CD4-positive, CD25-positive, alpha-beta regulatory T cell (primary cell): ENCODE results near the gene EXOC5. TPM values are rescaled to one million over a fixed set of nuclear protein-coding genes. Genes with fewer than 3 reads are reported as not detected.
"Not testable (repeated sequence)": the region's sequence is repeated elsewhere in the genome, so short reads cannot be mapped to it uniquely, and the experiment has no call there.

Experiments used
- ATAC-seq, 2 donors: fragments of 150-1000 bp; cut with Tn5 transposase; one replicate each; pipeline ENCODE4 v1.10.0; 2021; ENCODE audit warnings: low read depth in 2 of 2, moderate number of reproducible peaks in 2 of 2, moderate library complexity in 1 of 2
- DNase-seq, 3 donors: peaks; one replicate each; pipeline versions ENCODE4 v3.0.0 to v3.0.0-alpha.2; 2012 to 2022; ENCODE audit warnings: mixed read lengths in 1 of 3
- H3K27ac ChIP-seq: one replicate; pipeline ENCODE4 v1.7.0; 2013; ENCODE audit warnings: mild to moderate bottlenecking, low read length; ENCODE audit not compliant: insufficient read depth, poor library complexity, severe bottlenecking
- H3K27me3 ChIP-seq: one replicate; pipeline ENCODE4 v1.7.0; 2013; ENCODE audit warnings: low read length; ENCODE audit not compliant: control insufficient read depth, insufficient read depth
- H3K36me3 ChIP-seq: one replicate; pipeline ENCODE4 v1.7.0; 2013; ENCODE audit warnings: mild to moderate bottlenecking, low read length, moderate library complexity; ENCODE audit not compliant: control insufficient read depth, insufficient read depth
- H3K4me1 ChIP-seq: 2 replicates; pipeline ENCODE4 v1.7.0; 2013; ENCODE audit warnings: mild to moderate bottlenecking, low read length; ENCODE audit not compliant: insufficient read depth, control insufficient read depth, poor library complexity, severe bottlenecking
- H3K4me3 ChIP-seq: one replicate; pipeline ENCODE4 v1.7.0; 2013; ENCODE audit warnings: low read depth, mild to moderate bottlenecking, low read length, moderate library complexity
- H3K9me3 ChIP-seq, 2 experiments: 1 replicate in 1 of 2; 2 replicates in 1 of 2; pipeline ENCODE4 v1.7.0; 2013; ENCODE audit warnings: low read length in 2 of 2, mild to moderate bottlenecking in 1 of 2, moderate library complexity in 1 of 2; ENCODE audit not compliant: control insufficient read depth in 2 of 2
- H3K27ac Mint-ChIP-seq, 3 donors: one replicate each; pipeline ENCODE4 v1.8.0; 2020 to 2022; ENCODE audit warnings: mild to moderate bottlenecking in 3 of 3, mixed read lengths in 3 of 3, moderate library complexity in 2 of 3
- H3K27me3 Mint-ChIP-seq: one replicate; pipeline ENCODE4 v1.8.0; 2022; ENCODE audit warnings: mild to moderate bottlenecking, mixed read lengths
- H3K36me3 Mint-ChIP-seq: one replicate; pipeline ENCODE4 v1.8.0; 2020; ENCODE audit warnings: mixed read lengths
- H3K4me1 Mint-ChIP-seq, 4 donors: one replicate each; pipeline ENCODE4 v1.8.0; 2020 to 2022; ENCODE audit warnings: mixed read lengths in 4 of 4, mild to moderate bottlenecking in 1 of 4
- H3K4me3 Mint-ChIP-seq, 4 donors: one replicate each; pipeline ENCODE4 v1.8.0; 2020 to 2022; ENCODE audit warnings: mild to moderate bottlenecking in 4 of 4, mixed read lengths in 4 of 4, moderate library complexity in 3 of 4
- H3K9me3 Mint-ChIP-seq, 7 donors: one replicate each; pipeline ENCODE4 v1.8.0; 2020 to 2022; ENCODE audit warnings: mixed read lengths in 7 of 7, mild to moderate bottlenecking in 3 of 7, moderate library complexity in 2 of 7
- polyA plus RNA-seq, 4 donors: library from polyadenylated mRNA; unstranded; fragments of 300-500 nt; fragmentation: Illumina TruSeq; gene quantifications; one replicate each; pipeline ENCODE4 v1.2.3, GENCODE V29; 2021
- total RNA-seq: library from RNA; stranded (reverse); gene quantifications from one replicate; pipeline ENCODE4 v1.2.3, GENCODE V29; 2022

EXOC5 gene
- total and polyA plus RNA-seq, 5 donors from 2014 or later = 42.6 to 60.6 (median 49.2) TPM

GRCh38 chr14:57245941-57246340 lies 22.8 kb downstream of the EXOC5 start:
- ATAC-seq = no peak
- peaks cover 14% of the 10 kb centered on the region for H3K36me3 Mint-ChIP-seq
- no peak overlapping the region for H3K27ac Mint-ChIP-seq

GRCh38 chr14:57244106-57244505 lies 24.6 kb downstream of the EXOC5 start:
- H3K36me3 ChIP-seq = peaks cover 28% of the 10 kb centered on the region
- no peaks in the 10 kb centered on the region for H3K9me3 ChIP-seq
- Mint-ChIP-seq H3K36me3 (peaks cover 14% of the 10 kb centered on the region), H3K9me3 (no peaks in the 10 kb centered on the region), H3K4me1 (peaks cover 0 to 8% (median 4%) of the 10 kb centered on the region in 4 donors), H3K27ac (peak overlapping the region in 1 of 3 donors; percentile 67), H3K4me3 (no peak overlapping the region), H3K27me3 (no peaks in the 10 kb centered on the region)
- no peak overlapping the region for H3K4me3 ChIP-seq
- ATAC-seq = no peak
- no peak for DNase-seq
- H3K27me3 ChIP-seq = no peaks in the 10 kb centered on the region
- H3K4me1 ChIP-seq = no peaks in the 10 kb centered on the region
- H3K27ac ChIP-seq = no peak overlapping the region

More at GRCh38 chr14:57245941-57246340, 22.8 kb downstream of the EXOC5 start:
- no peaks in the 10 kb centered on the region for H3K27me3 Mint-ChIP-seq
- Histone ChIP-seq H3K9me3 (no peaks in the 10 kb centered on the region), H3K36me3 (peaks cover 27% of the 10 kb centered on the region), H3K4me1 (no peaks in the 10 kb centered on the region), H3K27ac (no peak overlapping the region), H3K4me3 (no peak overlapping the region), H3K27me3 (no peaks in the 10 kb centered on the region)
- no peak overlapping the region for H3K4me3 Mint-ChIP-seq
- peaks cover 7 to 15% (median 10%) of the 10 kb centered on the region in 4 donors for H3K4me1 Mint-ChIP-seq
- no peaks in the 10 kb centered on the region for H3K9me3 Mint-ChIP-seq
- DNase-seq = no peak

GRCh38 chr14:57243320-57243719 lies 25.4 kb downstream of the EXOC5 start:
- peaks cover 14% of the 10 kb centered on the region for H3K36me3 Mint-ChIP-seq
- H3K4me3 Mint-ChIP-seq = no peak overlapping the region

GRCh38 chr14:57240115-57240514 lies 28.6 kb downstream of the EXOC5 start:
- not testable (repeated sequence) for H3K4me3 ChIP-seq, H3K36me3 Mint-ChIP-seq, H3K4me3 Mint-ChIP-seq, H3K9me3 ChIP-seq, H3K27ac Mint-ChIP-seq, H3K4me1 Mint-ChIP-seq, H3K27ac ChIP-seq, H3K27me3 Mint-ChIP-seq, DNase-seq, H3K4me1 ChIP-seq, ATAC-seq, H3K9me3 Mint-ChIP-seq, H3K27me3 ChIP-seq
- H3K36me3 ChIP-seq = peaks cover 37% of the 10 kb centered on the region

More at GRCh38 chr14:57243320-57243719, 25.4 kb downstream of the EXOC5 start:
- peaks cover 33% of the 10 kb centered on the region for H3K36me3 ChIP-seq
- Mint-ChIP-seq H3K27ac (no peak overlapping the region), H3K9me3 (no peaks in the 10 kb centered on the region), H3K27me3 (no peaks in the 10 kb centered on the region), H3K4me1 (peaks cover 0 to 8% (median 3%) of the 10 kb centered on the region in 4 donors)
- ATAC-seq (no peak), DNase-seq (no peak)
- H3K4me1 ChIP-seq = no peaks in the 10 kb centered on the region
- H3K9me3 ChIP-seq = no peaks in the 10 kb centered on the region
- H3K4me3 ChIP-seq = no peak overlapping the region
- H3K27ac ChIP-seq = no peak overlapping the region
- H3K27me3 ChIP-seq = no peaks in the 10 kb centered on the region

GRCh38 chr14:57232006-57232405 lies 36.7 kb downstream of the EXOC5 start:
- H3K36me3 Mint-ChIP-seq = peaks cover 43% of the 10 kb centered on the region
- H3K27ac Mint-ChIP-seq = peak overlapping the region in 1 of 3 donors; percentile 47
- no peaks in the 10 kb centered on the region for H3K27me3 Mint-ChIP-seq
- H3K4me3 Mint-ChIP-seq = no peak overlapping the region
- peaks cover 43% of the 10 kb centered on the region for H3K36me3 ChIP-seq
- no peak overlapping the region for H3K4me3 ChIP-seq
- no peaks in the 10 kb centered on the region for H3K4me1 ChIP-seq
- no peak overlapping the region for H3K27ac ChIP-seq
- peaks cover 0 to 3% (median 0%) of the 10 kb centered on the region in 7 donors for H3K9me3 Mint-ChIP-seq
- peaks cover 0 to 8% (median 4%) of the 10 kb centered on the region in 4 donors for H3K4me1 Mint-ChIP-seq
- H3K27me3 ChIP-seq = no peaks in the 10 kb centered on the region
- H3K9me3 ChIP-seq = no peaks in the 10 kb centered on the region
- no peak for ATAC-seq
- no peak for DNase-seq

GRCh38 chr14:57228320-57228719 lies 40.4 kb downstream of the EXOC5 start:
- not testable (repeated sequence) for H3K27ac Mint-ChIP-seq, DNase-seq, H3K9me3 ChIP-seq, H3K4me3 ChIP-seq, H3K27ac ChIP-seq, H3K4me1 ChIP-seq, H3K27me3 Mint-ChIP-seq, ATAC-seq, H3K9me3 Mint-ChIP-seq, H3K4me3 Mint-ChIP-seq, H3K27me3 ChIP-seq
- peaks cover 40% of the 10 kb centered on the region for H3K36me3 ChIP-seq
- Mint-ChIP-seq H3K4me1 (peaks cover 4 to 14% (median 7%) of the 10 kb centered on the region in 4 donors), H3K36me3 (peaks cover 50% of the 10 kb centered on the region)

GRCh38 chr14:57227083-57227482 lies 41.6 kb downstream of the EXOC5 start:
- no peak for ATAC-seq
- H3K27me3 ChIP-seq = no peaks in the 10 kb centered on the region
- H3K4me3 ChIP-seq = no peak overlapping the region
- Mint-ChIP-seq H3K36me3 (peaks cover 50% of the 10 kb centered on the region), H3K27me3 (no peaks in the 10 kb centered on the region), H3K27ac (no peak overlapping the region), H3K4me1 (peaks cover 4 to 14% (median 8%) of the 10 kb centered on the region in 4 donors), H3K4me3 (no peak overlapping the region), H3K9me3 (peaks cover 0 to 3% (median 0%) of the 10 kb centered on the region in 7 donors)
- no peak for DNase-seq
- peaks cover 36% of the 10 kb centered on the region for H3K36me3 ChIP-seq
- H3K4me1 ChIP-seq = no peaks in the 10 kb centered on the region
- H3K9me3 ChIP-seq = no peaks in the 10 kb centered on the region
- no peak overlapping the region for H3K27ac ChIP-seq

GRCh38 chr14:57221931-57222330 lies 46.8 kb downstream of the EXOC5 start:
- Histone ChIP-seq H3K4me3 (no peak overlapping the region), H3K27me3 (no peaks in the 10 kb centered on the region), H3K27ac (no peak overlapping the region), H3K4me1 (no peaks in the 10 kb centered on the region), H3K36me3 (peaks cover 41% of the 10 kb centered on the region), H3K9me3 (no peaks in the 10 kb centered on the region)
- Mint-ChIP-seq H3K4me1 (peaks cover 5 to 8% (median 6%) of the 10 kb centered on the region in 4 donors), H3K27me3 (no peaks in the 10 kb centered on the region), H3K36me3 (peaks cover 52% of the 10 kb centered on the region), H3K9me3 (no peaks in the 10 kb centered on the region), H3K27ac (no peak overlapping the region), H3K4me3 (no peak overlapping the region)
- no peak for DNase-seq
- ATAC-seq = no peak
